BE2C (cell line): ENCODE measurements around the gene SSBP3.

Experiments
- DNase-seq: peaks from one replicate; pipeline ENCODE4 v3.0.0-alpha.2; 2020
- H3K27me3 ChIP-seq: fragments of 250-450 bp; sonication (Bioruptor Pico); 2 replicates; pipeline ENCODE4 v1.5.1; 2020; ENCODE audit warnings: mild to moderate bottlenecking
- H3K36me3 ChIP-seq: fragments of 250-450 bp; sonication (Bioruptor Pico); 2 replicates; pipeline ENCODE4 v1.5.1; 2020; ENCODE audit warnings: mild to moderate bottlenecking
- H3K4me1 ChIP-seq: fragments of 250-450 bp; sonication (Bioruptor Pico); 2 replicates; pipeline ENCODE4 v1.5.1; 2020
- H3K4me3 ChIP-seq: 2 replicates; pipeline ENCODE4 v1.5.1; 2011; ENCODE audit warnings: low read depth, low read length
- H3K9me3 ChIP-seq: fragments of 250-450 bp; sonication (Bioruptor Pico); 2 replicates; pipeline ENCODE4 v1.5.1; 2020
- CTCF ChIP-seq: IDR thresholded peaks from 2 replicates; pipeline ENCODE4 v1.5.1; 2012; ENCODE audit warnings: mild to moderate bottlenecking, low read depth, low read length

SSBP3 gene

GRCh38 chr1:54323921-54324250 lies 82.3 kb downstream of the SSBP3 start:
- H3K9me3 ChIP-seq = no peaks in the 10 kb centered on the region
- peaks cover 43% of the 10 kb centered on the region for H3K4me1 ChIP-seq
- DNase-seq = no peak
- H3K27me3 ChIP-seq = no peaks in the 10 kb centered on the region
- H3K36me3 ChIP-seq = peaks cover 4% of the 10 kb centered on the region; the same call in 1 of the 2 replicates
- H3K4me3 ChIP-seq = no peak overlapping the region
- no peak for TF ChIP-seq CTCF

- no peaks in the 10 kb centered on the region for H3K27me3 ChIP-seq
- peaks cover 3% of the 10 kb centered on the region; the same call in 1 of the 2 replicates for H3K36me3 ChIP-seq
- TF ChIP-seq CTCF = 0 out of 2 replicates have a peak, but pooled peaks have one; percentile 18
- no peaks in the 10 kb centered on the region for H3K9me3 ChIP-seq
- no peak for DNase-seq
- no peak overlapping the region for H3K4me3 ChIP-seq
- peaks cover 42% of the 10 kb centered on the region for H3K4me1 ChIP-seq
Measured at GRCh38 chr1:54323324-54323739, 82.9 kb downstream of the SSBP3 start.

GRCh38 chr1:54318246-54318814 lies 87.9 kb downstream of the SSBP3 start:
- DNase-seq = no peak
- Histone ChIP-seq H3K36me3 (no peaks in the 10 kb centered on the region; the same call in 1 of the 2 replicates), H3K9me3 (no peaks in the 10 kb centered on the region), H3K4me1 (peaks cover 13% of the 10 kb centered on the region), H3K27me3 (no peaks in the 10 kb centered on the region), H3K4me3 (no peak overlapping the region)
- no peak for TF ChIP-seq CTCF

GRCh38 chr1:54317084-54317483 lies 89.1 kb downstream of the SSBP3 start:
- no peak for TF ChIP-seq CTCF
- Histone ChIP-seq H3K27me3 (no peaks in the 10 kb centered on the region), H3K4me1 (peaks cover 12% of the 10 kb centered on the region), H3K4me3 (no peak overlapping the region), H3K36me3 (no peaks in the 10 kb centered on the region; the same call in 1 of the 2 replicates), H3K9me3 (no peaks in the 10 kb centered on the region)
- DNase-seq = no peak

- no peak for DNase-seq
- no peak overlapping the region for H3K4me3 ChIP-seq
- TF ChIP-seq CTCF = no peak
Measured at GRCh38 chr1:54315099-54315498, 91.1 kb downstream of the SSBP3 start.

GRCh38 chr1:54314696-54315095 lies 91.5 kb downstream of the SSBP3 start:
- no peak for TF ChIP-seq CTCF
- Histone ChIP-seq H3K27me3 (no peaks in the 10 kb centered on the region), H3K9me3 (no peaks in the 10 kb centered on the region), H3K4me3 (no peak overlapping the region), H3K36me3 (no peaks in the 10 kb centered on the region; the same call in 1 of the 2 replicates), H3K4me1 (peaks cover 25% of the 10 kb centered on the region)
- no peak for DNase-seq

More at GRCh38 chr1:54315099-54315498, 91.1 kb downstream of the SSBP3 start:
- peaks cover 21% of the 10 kb centered on the region for H3K4me1 ChIP-seq
- H3K36me3 ChIP-seq = no peaks in the 10 kb centered on the region; the same call in 1 of the 2 replicates
- no peaks in the 10 kb centered on the region for H3K9me3 ChIP-seq
- H3K27me3 ChIP-seq = no peaks in the 10 kb centered on the region
